HG02970 (cell line): ENCODE results near the gene FOXL2.
"Not testable (repeated sequence)": the region's sequence is repeated elsewhere in the genome, so short reads cannot be mapped to it uniquely, and the experiment has no call there.

Source experiments
- ATAC-seq: cut with Tn5 transposase; IDR thresholded peaks from one replicate; pipeline ENCODE4 v1.9.1; 2021; ENCODE audit warnings: mild to moderate bottlenecking, moderate library complexity, moderate number of reproducible peaks; ENCODE audit not compliant: unreplicated experiment, low FRiP score

Gene FOXL2

DNA sequence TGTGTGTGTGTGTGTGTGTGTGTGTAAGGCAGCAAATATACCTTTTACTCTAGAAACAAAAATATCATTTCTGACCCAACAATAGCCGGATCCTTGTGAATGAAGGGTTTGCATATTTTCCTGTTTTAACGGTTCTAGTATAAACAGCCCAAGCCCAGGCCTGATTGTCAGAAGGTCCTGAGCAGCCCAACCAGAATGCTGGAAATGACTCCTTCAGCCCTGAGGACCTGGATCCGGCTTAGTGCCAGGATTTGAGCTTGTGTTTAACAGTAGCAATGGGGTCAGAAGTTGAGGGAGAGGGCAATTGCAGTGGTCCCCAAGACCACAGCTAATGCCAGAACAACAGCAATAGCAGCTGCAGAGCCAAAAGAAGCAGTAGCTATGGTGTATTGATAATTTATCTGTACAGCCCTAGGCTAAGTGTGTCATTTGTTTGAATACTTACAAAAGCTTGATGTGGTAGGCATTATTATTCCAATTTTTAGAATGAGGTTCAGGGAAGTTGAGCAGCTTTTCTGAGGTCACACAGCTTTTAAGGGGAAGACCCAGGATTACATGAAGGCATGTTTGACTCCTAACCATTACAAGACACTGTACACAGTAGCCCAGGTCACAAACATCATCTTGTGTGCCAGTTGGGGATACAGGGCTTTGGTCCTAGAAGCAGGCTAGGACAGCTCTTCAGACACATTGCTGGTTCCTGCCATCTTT, 12.8 kb downstream of the FOXL2 start:
- no peak for ATAC-seq

DNA sequence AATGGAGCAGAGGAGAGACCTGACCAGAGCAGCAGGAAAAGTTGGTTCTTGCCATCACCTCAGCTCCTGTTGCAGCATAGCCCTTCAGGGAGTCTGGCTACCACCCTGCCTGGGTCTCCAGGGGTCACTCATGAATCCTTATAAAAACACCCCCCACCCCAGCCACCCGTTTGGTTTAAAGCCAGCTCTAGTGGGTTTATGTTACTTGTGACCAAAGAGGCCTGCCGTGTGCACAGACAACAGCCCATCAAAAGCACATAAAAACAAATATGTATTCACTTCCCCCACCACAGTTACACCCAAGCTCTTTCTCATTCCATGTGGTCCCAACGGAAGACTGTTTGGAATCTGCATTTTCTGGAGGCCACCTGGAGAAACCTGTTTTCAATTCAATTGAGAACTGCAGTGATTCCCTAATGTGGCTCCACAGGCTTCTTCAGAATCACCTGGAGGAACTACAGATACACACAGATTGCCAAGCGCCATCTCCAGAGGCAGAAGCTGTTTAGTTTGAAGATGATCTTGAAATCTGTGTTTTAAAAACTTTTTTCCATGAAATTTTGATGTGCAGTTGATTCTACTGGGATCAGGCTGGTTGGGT, 13.8 kb downstream of the FOXL2 start:
- ATAC-seq: no peak

DNA sequence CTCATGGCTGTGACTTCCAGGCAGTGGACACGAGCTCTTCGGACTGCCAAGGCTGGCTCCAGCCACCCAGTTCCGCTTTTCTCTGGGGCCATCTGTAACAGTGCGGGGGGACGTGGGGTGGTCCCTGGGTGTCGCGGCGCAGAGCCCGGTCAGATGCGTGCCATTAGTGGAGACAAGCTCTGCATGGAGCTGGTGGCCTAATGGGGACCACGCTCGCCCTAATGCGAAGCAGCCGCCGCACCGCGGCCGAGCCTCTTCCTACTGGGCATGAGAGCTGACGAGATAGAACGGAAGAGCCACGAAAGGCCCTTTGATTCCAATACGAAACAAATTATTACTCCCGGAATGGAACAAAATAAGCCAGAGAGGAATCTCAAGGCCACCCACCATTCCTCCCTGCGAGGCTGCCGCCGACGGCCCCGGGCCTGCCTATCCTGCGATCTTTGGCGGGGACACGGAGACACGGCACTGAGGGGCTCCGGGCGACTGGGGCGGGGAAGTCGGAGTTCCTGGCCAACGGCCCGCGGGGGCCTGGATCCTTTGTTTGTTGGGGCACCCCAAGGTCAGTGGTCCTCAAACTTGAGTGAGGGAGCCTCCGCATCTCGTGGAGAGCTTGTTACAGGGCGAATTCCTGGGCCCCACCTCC, 18.1 kb downstream of the FOXL2 start:
- no peak for ATAC-seq

DNA sequence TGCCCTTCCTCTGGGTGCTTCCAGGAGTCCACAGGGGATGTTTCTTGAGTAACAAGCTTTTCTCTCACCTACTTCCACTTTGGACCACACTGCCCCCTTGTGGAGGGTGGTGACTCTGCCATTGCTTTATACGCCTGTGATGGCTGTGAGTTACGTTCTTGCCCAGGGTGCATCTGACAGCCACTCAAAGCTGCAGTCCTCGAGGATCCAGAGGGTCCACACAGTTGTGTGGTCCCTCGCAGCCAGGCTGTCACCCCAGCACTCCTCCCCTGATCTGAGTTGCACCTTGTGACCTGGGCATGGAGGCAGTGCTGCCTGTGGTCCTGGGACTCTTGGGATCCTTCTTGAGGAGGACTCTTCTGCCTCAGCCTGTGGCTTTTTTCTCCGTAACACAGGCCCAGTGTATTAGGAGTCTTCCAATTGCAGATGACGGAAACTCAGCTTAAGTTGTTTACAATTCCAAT, 23.4 kb downstream of the FOXL2 start:
- no peak for ATAC-seq

DNA sequence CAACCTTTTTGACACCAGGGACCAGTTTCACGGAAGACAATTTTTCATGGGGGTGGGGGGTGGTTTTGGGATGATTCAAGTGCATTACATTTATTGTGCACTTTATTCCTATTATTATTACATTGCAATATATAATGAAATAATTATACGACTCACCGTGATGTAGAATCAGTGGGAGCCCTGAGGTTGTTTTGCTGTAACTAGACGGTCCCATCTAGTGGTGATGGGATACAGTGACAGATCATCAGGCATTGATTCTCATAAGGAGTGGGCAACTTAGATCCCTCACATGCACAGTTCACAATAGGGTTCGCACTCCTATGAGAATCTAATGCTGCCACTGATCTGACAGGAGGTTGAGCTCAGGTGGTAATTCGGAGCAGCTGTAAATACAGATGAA, 24.5 kb downstream of the FOXL2 start:
- not testable (repeated sequence) for ATAC-seq

DNA sequence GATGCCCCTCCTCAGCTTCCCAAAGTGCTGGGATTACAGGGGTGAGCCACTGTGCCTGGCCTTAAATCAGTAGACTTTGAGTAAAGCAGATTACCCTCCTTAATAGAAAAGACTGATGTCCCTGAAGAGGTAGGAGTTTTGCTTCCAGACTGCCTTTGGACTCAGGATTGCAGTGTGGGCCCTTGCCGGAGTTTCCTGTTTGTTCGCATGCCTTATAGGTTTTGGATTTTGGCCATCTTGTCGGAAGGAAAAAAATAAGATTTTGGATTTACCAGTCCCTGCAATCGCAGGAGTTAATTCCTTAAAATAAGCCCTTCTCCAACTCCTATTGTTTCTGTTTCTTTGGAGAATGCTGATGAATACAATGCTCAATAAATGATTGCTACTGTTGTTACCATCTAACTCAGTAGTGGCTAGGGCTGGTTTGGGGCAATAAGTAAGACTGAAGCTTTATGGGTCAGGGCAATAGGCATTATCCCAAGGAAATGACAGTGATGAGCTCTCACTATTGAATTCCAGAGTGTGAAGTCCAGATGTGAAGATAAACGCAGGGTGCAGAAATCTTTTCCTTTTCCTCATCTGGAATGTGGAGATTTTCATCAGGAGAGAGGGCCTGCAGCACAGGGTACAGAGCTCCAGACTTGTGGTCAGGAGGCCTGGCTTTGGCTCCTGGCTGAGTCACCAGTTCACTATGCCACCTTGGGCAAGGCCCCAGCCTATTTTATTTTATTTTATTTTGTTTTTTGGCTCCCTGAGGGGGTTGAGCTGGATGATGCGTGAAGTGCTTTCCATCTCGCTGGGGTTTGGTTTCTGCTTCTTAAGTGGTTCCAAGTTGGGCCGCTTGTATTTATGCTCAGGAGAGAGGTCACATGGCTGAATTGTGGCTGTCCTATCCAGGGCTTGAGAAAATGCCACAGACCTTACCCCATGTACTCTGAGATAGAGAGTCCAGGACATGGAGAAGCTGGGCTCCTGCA, 25.3 kb downstream of the FOXL2 start:
- no peak for ATAC-seq

DNA sequence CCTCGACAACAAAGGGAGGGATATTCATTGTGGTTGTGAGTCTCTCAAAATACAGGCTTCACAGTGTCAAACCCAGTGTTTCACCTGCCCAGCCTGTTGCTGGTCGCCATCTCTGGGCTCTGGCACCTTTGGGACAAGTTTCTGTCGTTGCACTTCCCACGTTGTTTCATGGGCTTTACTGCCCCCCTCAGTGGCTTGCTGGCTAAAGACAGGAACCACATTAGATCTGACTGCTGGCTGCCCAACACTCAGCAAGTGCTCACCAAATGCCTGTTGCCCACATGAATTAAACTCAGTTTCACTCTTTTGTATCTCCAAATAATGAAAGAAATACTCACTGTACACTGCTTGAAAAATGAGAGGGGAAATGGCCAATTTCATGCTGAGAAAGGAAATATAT, 27.6 kb downstream of the FOXL2 start:
- ATAC-seq: no peak

DNA sequence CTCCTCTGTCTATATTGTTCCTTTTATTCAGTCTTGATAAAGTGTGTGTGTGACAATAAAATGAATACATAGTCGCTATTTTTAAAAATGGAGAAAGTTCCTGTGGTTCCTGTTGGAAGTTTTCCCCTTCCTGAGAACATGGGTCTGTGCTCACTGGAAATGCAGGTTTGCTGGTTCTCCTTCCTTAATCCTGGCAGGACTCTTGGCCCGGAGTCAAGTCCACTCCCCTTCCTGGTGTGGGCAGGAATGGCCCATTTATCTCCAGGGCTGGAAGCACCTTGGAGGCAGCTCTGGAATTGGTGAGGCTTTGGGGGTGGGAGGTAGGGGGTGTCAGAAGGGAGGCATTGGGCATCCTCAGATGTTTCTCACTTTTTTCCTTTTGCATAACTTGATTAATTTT, 30.1 kb downstream of the FOXL2 start:
- no peak for ATAC-seq

DNA sequence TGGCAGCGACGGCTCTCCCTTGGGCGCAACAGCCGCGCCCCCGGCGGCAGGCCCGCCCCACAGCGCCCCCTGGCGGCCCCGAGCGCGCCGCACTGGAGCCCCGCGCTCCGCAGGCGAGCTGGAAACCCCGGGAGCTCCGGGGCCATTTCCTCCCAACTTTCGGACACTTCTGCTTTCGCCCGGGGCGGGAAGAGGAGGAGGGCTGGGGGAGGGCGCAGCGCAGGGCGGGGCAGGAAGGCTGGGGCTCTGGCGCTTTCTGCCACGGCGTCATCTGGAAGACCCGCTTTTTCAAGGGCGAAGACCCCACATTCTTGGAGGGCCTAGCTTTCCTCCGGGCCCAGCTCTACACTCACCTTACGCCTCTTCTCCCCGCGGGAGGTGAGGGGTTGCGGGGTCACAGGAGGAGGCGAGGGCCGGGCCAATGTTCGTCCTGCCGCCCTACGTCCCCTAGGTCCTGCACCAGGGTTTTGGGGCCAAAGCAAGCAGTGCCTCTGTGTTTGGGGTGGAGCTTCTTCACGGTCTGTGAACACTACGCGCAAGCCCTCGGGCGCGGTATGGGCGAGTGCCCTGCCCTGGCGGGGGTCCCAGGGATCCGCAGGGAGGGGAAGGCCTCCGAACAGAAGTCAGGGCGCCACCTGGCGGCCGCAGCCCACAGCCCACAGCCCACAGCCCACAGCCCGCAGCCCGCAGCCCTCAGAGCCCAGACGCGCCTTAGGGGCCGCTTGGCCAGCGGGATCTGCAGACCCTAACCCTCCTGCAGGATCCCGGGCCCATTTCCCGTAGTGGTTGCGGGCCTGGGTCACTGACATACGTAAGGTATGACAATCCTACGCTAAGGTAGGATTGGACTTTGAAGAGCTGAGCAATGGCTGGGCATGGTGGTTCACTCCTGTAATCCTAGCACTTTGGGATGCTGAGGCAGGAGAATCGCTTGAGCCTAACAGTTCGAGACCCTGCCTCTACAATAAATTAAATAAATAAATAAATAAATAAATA, 31.1 kb downstream of the FOXL2 start:
- peak; percentile 79 for ATAC-seq

DNA sequence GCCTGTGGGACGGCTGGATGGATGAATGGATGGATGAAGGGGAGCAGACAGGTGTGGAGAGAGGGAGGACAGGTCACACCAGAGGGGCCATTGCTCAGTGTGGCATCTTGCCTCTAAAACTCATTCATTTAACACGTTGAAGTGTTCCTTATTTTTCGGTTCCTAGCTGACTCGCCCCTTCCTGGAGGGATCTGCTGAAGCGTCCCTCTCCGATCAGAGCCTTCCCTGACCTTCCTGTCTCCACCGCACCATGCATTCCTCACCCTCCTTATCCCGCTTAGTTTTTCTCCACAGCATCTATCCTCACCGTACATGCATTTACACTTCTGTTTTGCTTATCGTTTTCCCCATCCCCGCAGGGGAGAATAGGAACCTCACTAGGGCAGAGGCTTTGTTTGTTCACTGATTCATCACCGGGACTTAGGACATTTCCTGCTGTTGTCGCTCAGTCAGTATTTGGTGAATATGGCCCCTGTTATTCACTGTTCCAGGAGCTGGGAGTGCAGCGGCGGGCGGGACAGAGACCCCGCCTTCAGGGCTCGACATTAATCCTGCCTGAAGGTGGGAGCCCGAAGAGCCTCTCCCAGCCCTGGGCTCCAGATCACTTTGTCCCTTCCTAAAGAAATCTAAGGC, 32.0 kb downstream of the FOXL2 start:
- peak; percentile 8 for ATAC-seq

DNA sequence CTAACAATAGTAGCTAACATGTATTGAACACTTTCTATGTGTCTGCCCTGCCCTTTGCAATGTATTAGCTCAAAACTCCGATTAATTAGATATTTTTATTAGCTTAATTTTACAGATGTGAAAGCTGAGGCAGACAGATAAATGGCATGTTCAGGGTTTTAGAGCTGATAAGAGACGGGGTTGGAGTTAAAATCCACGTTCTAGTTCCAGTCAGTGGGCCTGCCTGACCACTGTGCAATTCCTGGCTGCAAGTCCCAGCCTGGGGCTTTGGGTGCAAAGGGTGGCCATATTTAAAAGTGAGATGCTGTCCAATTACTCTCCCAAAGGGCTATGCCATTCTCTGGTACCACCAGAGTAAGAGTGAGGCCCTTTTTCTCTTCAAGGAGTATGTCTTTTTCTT, 33.2 kb downstream of the FOXL2 start:
- ATAC-seq: no peak

DNA sequence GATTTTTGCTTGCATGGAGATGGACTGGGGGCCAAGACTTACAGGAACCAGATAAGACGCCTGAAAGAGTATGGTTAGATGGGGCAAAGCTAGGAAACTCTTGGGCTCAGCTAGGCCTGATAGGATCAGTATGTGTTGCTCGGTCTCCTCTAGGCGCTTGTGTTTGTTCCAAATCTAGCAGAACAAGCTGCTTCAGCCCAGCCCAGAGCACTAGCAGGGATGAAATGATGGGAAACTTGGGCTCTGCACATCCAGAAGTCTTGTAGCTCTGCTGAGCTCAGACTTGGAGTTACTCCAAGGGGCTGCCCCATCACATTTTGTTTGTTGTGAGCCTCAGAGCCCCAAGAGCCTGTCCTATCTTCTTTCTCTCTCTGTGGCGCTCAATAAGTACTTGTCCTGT, 34.7 kb downstream of the FOXL2 start:
- no peak for ATAC-seq

DNA sequence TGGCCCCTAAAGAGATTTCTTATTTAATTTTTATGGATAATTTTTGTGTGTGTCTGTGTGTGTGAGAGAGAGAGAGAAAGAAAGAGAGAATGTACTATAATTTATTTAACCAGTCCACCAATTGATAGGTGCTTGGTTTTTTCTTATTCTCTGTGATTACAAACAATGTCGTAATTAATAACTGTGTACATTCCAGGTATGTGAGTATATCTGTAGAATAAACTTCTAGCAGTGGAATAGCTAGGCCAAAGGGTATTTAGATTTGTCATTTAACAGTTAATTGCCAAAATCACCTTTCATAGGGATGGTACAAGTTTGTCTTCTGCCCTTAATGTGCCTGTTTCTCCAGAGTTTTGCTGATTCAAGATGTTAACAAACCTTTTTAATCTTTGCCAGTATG, 35.3 kb downstream of the FOXL2 start:
- ATAC-seq: no peak

DNA sequence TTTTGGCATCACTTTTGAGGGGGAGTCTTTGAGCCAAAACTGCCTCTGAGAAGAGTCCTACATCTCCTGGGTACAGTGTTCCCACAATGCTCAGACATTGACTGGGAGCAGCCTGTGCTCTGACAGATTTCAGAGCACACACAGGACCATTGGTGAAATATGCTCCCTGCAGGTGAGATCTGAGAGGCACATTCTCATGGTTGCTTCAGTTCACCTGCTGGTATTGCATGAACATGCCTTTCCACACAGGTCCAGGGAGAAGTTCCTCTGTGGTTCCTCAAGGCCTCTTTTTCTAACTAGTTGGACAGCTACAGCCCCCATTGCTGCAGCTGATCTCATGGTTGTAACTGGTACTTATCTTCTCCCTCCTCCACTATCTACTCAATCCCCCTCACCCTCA, 37.0 kb downstream of the FOXL2 start:
- ATAC-seq: no peak

DNA sequence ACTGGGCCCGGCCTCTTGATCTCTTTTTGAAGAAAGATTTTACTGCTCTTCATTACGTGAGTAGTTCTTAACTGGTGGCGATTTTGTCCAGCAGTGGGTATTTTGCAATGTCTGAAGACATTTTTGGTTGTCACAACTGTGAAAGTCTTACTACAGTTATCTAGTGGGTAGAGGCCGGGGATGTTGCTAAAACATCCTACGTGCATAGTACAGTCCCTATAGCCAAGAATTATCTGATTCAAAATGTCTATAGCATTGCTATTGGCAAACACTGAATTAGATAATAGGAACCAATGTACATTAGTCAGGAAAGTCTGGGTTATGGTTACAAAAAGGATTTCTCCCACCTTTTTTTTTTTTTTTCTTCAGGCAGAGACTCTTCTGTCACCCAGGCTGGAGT, 38.1 kb downstream of the FOXL2 start:
- ATAC-seq: no peak

DNA sequence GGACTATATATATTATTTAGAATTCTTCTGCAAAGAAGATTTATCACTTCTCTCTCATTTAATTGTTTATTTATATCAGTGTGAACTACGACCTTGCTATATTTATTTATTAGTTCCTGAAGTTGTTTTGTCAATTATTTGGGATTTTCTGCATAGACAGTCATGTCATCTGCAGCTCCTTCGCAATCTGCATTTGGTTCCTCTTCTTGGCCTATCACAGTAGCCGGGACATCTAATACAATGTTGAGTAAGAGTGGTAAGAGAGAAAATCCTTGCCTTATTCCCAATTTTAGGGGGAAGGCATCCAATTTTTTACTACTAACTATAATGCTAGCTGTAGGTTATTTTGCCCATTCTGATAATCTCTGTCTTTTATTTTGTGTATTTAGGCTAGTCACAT, 39.4 kb downstream of the FOXL2 start:
- no peak for ATAC-seq

DNA sequence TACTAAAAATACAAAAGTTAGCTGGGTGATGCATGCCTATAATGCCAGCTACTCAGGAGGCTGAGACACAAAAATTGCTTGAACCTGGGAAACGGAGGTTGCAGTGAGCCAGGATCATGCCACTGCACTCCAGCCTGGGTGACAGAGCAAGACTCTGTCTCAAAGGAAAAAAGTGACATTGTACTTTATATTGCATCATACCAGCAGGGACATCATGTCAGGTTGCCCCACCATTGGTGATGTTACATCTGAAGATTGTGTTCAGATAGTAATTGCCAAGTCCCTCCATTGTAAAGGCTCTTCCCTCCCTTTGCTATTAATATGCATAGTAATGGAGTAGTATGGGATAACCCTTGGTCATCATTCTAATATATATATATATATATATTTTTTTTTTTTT, 44.8 kb downstream of the FOXL2 start:
- no peak for ATAC-seq

DNA sequence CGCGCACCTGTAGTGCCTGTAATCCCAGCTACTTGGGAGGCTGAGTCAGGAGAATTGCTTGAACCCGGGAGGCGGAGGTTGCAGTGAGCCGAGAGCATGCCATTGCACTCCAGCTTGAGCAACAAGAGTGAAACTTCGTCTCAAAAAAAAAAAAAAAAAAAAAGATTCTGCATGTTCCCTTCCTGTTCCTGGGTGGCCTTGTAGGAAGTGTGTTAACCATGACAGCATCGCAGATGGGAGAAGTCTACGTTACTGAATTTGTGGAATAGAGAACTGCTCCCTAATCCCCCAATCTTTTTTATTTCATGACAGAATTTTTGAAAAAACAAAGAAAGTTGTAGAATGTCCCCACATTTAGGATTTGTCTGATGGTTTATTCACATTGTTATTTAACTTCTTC, 45.4 kb downstream of the FOXL2 start:
- no peak for ATAC-seq

DNA sequence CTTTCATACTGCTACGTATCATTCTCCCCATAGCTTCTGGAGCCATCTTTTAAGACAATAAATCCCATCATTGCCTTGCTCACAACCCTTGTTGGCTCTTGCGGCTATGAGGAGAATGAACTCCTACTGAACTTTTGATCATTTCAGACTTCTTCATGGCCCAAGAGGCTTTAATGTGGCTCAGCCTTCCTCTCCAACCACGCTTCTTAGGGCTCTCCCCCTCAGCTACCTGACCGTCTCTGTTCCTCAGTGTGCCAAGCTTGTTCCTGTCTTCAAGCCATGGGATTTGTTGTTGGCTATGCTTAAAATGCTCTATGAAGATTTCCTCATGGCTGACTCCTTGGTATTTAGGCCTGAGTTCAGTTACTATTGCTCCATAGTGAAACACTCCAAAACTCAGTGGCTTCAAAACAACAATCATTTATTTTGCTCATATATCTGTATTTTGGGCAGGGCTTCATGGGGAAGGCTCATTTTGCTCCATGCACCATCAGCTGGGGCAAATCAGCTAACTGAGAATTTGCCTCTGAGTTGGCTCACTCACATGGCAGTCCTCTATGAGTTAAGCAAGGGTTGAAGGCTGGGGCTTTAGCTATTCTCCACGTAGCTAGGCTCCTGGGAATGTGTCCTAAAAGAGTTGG, 47.5 kb downstream of the FOXL2 start:
- no peak for ATAC-seq
